Effector memory CD4-positive, alpha-beta T cell (primary cell): Measurements from ENCODE around the gene INPP5E.

Experiments
- DNase-seq, 3 donors: peaks; one replicate each; pipeline ENCODE4 v3.0.0-alpha.2; 2020
- H3K27ac ChIP-seq: 2 replicates; pipeline ENCODE4 v1.7.0; 2013; ENCODE audit warnings: mild to moderate bottlenecking, low read length, moderate library complexity; ENCODE audit not compliant: insufficient read depth, poor library complexity, severe bottlenecking
- H3K27me3 ChIP-seq: replicated peaks from 2 replicates; pipeline ENCODE4 v1.7.0; 2013; ENCODE audit warnings: mild to moderate bottlenecking, low read length; ENCODE audit not compliant: insufficient read depth, control insufficient read depth, poor library complexity, severe bottlenecking
- H3K36me3 ChIP-seq: 2 replicates; pipeline ENCODE4 v1.7.0; 2013; ENCODE audit warnings: mild to moderate bottlenecking, low read length, moderate library complexity; ENCODE audit not compliant: control insufficient read depth, insufficient read depth
- H3K4me1 ChIP-seq: 2 replicates; pipeline ENCODE4 v1.7.0; 2013; ENCODE audit warnings: low read length, mild to moderate bottlenecking; ENCODE audit not compliant: control insufficient read depth, insufficient read depth, poor library complexity, severe bottlenecking
- H3K4me3 ChIP-seq: 2 replicates; pipeline ENCODE4 v1.7.0; 2013; ENCODE audit warnings: low read length, low read depth, mild to moderate bottlenecking; ENCODE audit not compliant: insufficient read depth, poor library complexity, severe bottlenecking
- H3K9me3 ChIP-seq: 2 replicates; pipeline ENCODE4 v1.7.0; 2013; ENCODE audit warnings: mild to moderate bottlenecking, low read length, moderate library complexity; ENCODE audit not compliant: control insufficient read depth

INPP5E gene

GRCh38 chr9:136459425-136459824, 19.8 kb upstream of the INPP5E start:
- DNase-seq = no peak
- peaks cover 91% of the 10 kb centered on the region for H3K36me3 ChIP-seq

GRCh38 chr9:136457326-136457725, 17.7 kb upstream of the INPP5E start:
- H3K9me3 ChIP-seq = no peaks in the 10 kb centered on the region
- H3K36me3 ChIP-seq = peaks cover 83% of the 10 kb centered on the region
- H3K4me1 ChIP-seq = no peaks in the 10 kb centered on the region
- DNase-seq = no peak
- no peak overlapping the region for H3K4me3 ChIP-seq
- no peaks in the 10 kb centered on the region for H3K27me3 ChIP-seq
- no peak overlapping the region for H3K27ac ChIP-seq

More at GRCh38 chr9:136459425-136459824, 19.8 kb upstream of the INPP5E start:
- Histone ChIP-seq H3K9me3 (no peaks in the 10 kb centered on the region), H3K4me3 (no peak overlapping the region), H3K27ac (no peak overlapping the region), H3K4me1 (no peaks in the 10 kb centered on the region), H3K27me3 (no peaks in the 10 kb centered on the region)

- Histone ChIP-seq H3K27me3 (no peaks in the 10 kb centered on the region), H3K27ac (no peak overlapping the region), H3K4me1 (no peaks in the 10 kb centered on the region), H3K36me3 (peaks cover 82% of the 10 kb centered on the region), H3K4me3 (no peak overlapping the region), H3K9me3 (no peaks in the 10 kb centered on the region)
- DNase-seq = no peak
Observed at GRCh38 chr9:136456258-136456657, 16.6 kb upstream of the INPP5E start.

DNA sequence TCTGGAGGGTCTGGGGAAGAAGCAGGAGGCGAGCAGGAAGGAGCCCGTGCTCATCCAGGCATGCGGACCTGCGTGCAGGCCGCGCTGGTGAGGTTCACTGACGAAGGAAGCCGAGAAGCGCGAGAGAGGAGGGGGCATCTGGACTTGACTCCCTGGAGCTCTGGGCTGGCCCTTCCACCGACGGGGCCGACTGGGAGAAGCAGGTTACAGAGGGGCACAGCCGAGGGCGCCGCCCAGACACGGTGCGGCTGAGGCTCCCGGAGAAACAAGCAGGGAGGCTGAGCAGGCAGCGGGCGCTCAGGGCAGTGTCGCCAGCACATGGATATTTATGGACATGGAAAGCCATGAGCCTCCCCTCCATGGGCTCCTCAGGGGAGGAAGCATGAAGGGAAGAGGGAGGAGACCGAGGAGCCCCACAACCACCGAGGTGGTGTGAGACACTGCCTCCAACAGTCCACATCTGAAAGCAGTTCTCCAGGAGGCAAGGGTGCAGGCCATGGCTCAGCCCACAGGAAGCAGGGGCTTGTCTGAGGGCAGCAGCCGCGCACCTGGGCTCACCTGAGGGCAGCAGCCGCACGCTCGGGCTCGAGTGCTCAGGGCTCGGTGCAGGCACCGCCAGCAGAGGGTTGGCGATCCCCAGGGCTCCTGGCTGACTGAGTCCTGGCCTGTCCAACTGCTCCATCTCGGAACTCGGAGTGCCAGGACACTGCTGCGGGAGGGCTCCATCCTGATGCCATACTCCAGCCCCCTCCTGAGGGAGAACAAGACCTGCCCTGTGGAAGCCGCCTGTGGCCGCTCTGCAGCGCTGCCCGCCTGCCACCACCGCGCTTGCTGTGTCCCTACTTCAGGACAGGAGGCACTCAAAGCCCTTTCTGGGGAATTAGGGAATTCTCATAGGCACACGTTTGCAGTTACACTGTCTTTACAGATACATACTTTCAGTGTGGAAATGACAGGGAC, 15.7 kb upstream of the INPP5E start:
- Histone ChIP-seq H3K4me3 (no peak overlapping the region), H3K36me3 (peaks cover 83% of the 10 kb centered on the region), H3K27ac (no peak overlapping the region), H3K9me3 (no peaks in the 10 kb centered on the region), H3K4me1 (no peaks in the 10 kb centered on the region), H3K27me3 (no peaks in the 10 kb centered on the region)
- no peak for DNase-seq

GRCh38 chr9:136454026-136454796, 14.6 kb upstream of the INPP5E start:
- DNase-seq = no peak
- H3K4me3 ChIP-seq = no peak overlapping the region
- H3K36me3 ChIP-seq = peaks cover 84% of the 10 kb centered on the region
- no peaks in the 10 kb centered on the region for H3K27me3 ChIP-seq
- no peak overlapping the region for H3K27ac ChIP-seq
- no peaks in the 10 kb centered on the region for H3K9me3 ChIP-seq
- no peaks in the 10 kb centered on the region for H3K4me1 ChIP-seq

DNA sequence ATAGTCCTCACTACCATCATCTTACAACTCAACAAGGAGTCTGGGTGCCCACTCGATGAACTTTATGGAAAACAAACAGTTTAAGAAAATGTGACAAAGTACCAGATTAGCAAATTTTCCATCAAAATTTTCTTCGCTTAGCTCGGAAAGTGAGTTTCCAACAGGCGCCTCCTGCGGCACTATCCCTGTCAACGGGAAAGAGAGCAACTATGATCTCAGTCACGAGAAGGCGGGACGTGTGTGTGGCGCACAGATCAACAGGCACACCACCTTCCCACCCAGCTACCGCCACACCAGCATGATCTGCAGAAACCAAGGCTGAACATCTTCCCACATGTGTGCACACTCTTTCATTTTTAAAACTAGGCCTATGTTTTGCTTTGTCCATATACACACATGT, 13.7 kb upstream of the INPP5E start:
- no peak for DNase-seq
- no peak overlapping the region for H3K4me3 ChIP-seq
- peaks cover 84% of the 10 kb centered on the region for H3K36me3 ChIP-seq
- no peaks in the 10 kb centered on the region for H3K4me1 ChIP-seq
- H3K9me3 ChIP-seq = no peaks in the 10 kb centered on the region
- H3K27ac ChIP-seq = no peak overlapping the region
- no peaks in the 10 kb centered on the region for H3K27me3 ChIP-seq

DNA sequence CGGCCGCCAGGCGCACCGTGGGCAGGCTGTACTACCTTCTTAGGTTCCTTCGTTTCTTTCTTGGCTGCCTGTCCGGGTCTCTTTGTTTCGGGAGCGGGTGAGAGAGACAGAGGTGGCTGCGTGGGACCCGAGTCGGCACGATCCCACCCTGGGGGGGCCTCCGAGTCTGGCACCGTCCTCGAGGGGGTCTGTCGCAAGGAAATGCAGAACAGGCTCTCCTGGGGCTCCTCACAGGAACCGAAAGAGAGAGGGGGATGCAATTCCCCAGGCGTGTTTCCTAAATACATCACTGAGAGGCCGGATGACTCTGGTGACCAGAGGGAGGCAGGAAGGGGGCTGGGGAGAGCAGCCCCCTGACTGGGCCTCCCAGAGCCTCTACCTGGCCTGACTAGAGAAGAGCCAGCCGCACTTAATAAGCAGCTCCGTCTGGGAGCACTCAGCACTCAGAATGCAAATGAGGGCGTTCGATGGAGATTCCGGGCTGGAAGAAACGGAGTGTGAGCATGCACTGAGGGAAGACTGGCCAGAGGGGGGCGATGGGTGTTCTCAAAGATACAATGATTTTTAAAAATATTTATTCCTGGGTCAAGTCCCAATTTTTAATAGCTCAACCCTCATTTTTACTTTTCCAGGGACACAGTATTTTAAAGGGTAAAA, 11.7 kb upstream of the INPP5E start:
- DNase-seq = no peak
- H3K4me1 ChIP-seq = no peaks in the 10 kb centered on the region
- no peak overlapping the region for H3K4me3 ChIP-seq
- H3K36me3 ChIP-seq = peaks cover 82% of the 10 kb centered on the region
- H3K9me3 ChIP-seq = no peaks in the 10 kb centered on the region
- no peak overlapping the region for H3K27ac ChIP-seq
- H3K27me3 ChIP-seq = no peaks in the 10 kb centered on the region

DNA sequence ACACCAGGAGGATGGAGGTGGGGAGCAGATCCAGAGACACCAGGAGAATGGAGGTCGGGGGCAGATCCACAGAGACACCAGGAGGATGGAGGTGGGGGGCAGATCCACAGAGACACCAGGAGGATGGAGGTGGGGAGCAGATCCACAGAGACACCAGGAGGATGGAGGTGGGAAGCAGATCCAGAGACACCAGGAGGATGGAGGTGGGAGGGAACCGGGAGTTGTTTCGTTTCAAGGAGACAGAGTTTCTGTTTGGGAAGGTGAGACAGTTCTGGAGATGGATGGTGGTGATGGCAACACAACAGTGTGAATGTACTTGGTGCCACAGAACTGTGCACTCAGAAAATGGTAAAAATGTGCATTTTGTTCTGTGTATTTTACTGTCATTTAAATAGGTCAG, 9.0 kb upstream of the INPP5E start:
- peaks cover 72% of the 10 kb centered on the region for H3K36me3 ChIP-seq

GRCh38 chr9:136447173-136447778, 7.6 kb upstream of the INPP5E start:
- Histone ChIP-seq H3K27me3 (no peaks in the 10 kb centered on the region), H3K4me1 (no peaks in the 10 kb centered on the region), H3K9me3 (no peaks in the 10 kb centered on the region), H3K27ac (no peak overlapping the region), H3K4me3 (no peak overlapping the region), H3K36me3 (peaks cover 75% of the 10 kb centered on the region)
- no peak for DNase-seq

More for the DNA sequence above, 9.0 kb upstream of the INPP5E start:
- Histone ChIP-seq H3K27ac (no peak overlapping the region), H3K27me3 (no peaks in the 10 kb centered on the region), H3K9me3 (no peaks in the 10 kb centered on the region), H3K4me3 (no peak overlapping the region), H3K4me1 (no peaks in the 10 kb centered on the region)
- DNase-seq = no peak
